ENCODE data around the gene HLCS. TPM values are rescaled to one million over a fixed set of nuclear protein-coding genes. Genes with fewer than 3 reads are reported as not detected.

HLCS gene
- total and polyA plus RNA-seq, 10 of the 15 experiments (the other 5 are each of a cell fraction or from before 2014, with no cell fraction given): 1.5 to 12.7 (median 9.6) TPM

DNA sequence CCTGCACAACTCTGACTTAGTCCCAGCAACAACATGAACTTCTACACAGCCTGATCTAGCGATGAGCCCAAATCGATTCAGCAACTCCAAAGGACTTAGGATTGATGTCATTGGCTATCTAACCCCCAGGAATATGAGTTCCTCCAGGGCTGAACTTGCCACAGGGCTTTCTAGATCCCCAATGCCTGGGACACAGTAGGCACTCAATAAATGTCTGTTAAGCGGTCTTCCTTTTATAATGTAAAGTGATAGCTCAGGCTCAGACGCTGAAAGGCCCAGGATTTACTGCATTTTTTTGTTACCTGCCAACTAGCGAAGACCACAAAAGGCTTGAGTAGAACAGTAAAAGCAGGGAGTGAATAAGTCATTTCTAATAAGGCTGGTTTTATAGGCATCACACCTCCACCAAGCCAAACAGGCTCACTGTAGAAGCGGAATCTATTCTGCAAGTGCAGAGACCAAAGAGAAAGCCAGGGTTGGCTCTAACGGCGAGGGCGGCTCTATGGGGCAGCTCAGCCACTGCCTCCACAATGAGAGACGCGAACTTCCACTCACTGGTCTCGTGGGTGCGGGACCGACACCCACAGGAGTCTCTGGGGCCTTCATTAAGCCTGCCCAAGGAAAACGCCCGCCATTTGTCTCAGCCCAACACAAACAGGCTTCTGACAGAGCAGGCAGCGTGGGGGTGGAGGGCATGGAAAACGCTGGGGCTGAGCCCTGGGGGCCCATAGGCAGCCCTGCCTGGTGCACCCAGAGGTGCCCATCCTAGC, 52.0 kb downstream of the HLCS start:
- FAIRE-seq (no peak), DNase-seq (ENCODE audit: low read depth, low spot score) (no peak), ATAC-seq (no peak)
- Histone ChIP-seq H3K27me3 (replicated peaks in 1 of 2; ENCODE audit: control insufficient read depth in 2 of 2, insufficient read depth in 2 of 2, low read length in 1 of 2) (no peaks in the 10 kb centered on the region), H3K4me2 (ENCODE audit: control insufficient read depth, insufficient read depth) (no peak overlapping the region), H3K4me3 (no peak overlapping the region), H2AFZ (ENCODE audit: control insufficient read depth, low read depth, low read length) (no peak overlapping the region), H3K36me3 (ENCODE audit: control insufficient read depth in 2 of 2, insufficient read depth in 2 of 2, low read length in 1 of 2) (no peaks in the 10 kb centered on the region), H4K20me1 (ENCODE audit: control insufficient read depth, insufficient read depth) (no peaks in the 10 kb centered on the region; the same call in 1 of the 2 replicates), H3K9ac (ENCODE audit: control insufficient read depth, insufficient read depth, low read length) (no peak overlapping the region), H3K4me1 (ENCODE audit: control insufficient read depth, insufficient read depth, low read length) (no peaks in the 10 kb centered on the region), H3K9me3 (replicated peaks; ENCODE audit: control insufficient read depth, insufficient read depth, low read length) (no peaks in the 10 kb centered on the region), H3K27ac (ENCODE audit: control insufficient read depth, insufficient read depth) (no peak overlapping the region), H3K79me2 (ENCODE audit: control insufficient read depth, insufficient read depth, low read length) (no peaks in the 10 kb centered on the region)
- CTCF ChIA-PET: interaction anchor here (0.9 to 3.5 kb wide), 2 partner anchors 13 to 492 kb away, joined by 3 to 11 read pairs; no protein-coding TSS in a partner anchor
- SMC1A ChIA-PET (ENCODE audit: uncharacterized antibody, unreplicated experiment): no interaction called here
- BruUV-seq (replicated peaks): no TSS peak
- RAD21 ChIA-PET (ENCODE audit: unreplicated experiment): no interaction called here
- 88% methylated on average over 18 of the region's 18 CpGs for WGBS (ENCODE audit: insufficient coverage, insufficient replicate concordance, low lambda C conversion rate, missing lambda C conversion rate)
- POLR2A ChIA-PET: no interaction called here
- in situ Hi-C loops (cut with MboI): no loop called here
- intact Hi-C loops (cut with micrococcal nuclease; ENCODE audit: unreplicated experiment): no loop called here
- TF ChIP-seq E2F8 (IDR thresholded peaks at IDR 0.05; ENCODE audit: low read depth, partially characterized antibody): no peak
- TF ChIP-seq PAX8 (IDR thresholded peaks at IDR 0.05): no peak
- TF ChIP-seq, protein P1, sequence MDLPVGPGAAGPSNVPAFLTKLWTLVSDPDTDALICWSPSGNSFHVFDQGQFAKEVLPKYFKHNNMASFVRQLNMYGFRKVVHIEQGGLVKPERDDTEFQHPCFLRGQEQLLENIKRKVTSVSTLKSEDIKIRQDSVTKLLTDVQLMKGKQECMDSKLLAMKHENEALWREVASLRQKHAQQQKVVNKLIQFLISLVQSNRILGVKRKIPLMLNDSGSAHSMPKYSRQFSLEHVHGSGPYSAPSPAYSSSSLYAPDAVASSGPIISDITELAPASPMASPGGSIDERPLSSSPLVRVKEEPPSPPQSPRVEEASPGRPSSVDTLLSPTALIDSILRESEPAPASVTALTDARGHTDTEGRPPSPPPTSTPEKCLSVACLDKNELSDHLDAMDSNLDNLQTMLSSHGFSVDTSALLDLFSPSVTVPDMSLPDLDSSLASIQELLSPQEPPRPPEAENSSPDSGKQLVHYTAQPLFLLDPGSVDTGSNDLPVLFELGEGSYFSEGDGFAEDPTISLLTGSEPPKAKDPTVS (IDR thresholded peaks at IDR 0.05; ENCODE audit: low read depth, low read length): no peak
- no peak for TF ChIP-seq RCOR1 (conservative IDR thresholded peaks at IDR 0.05; ENCODE audit: low read depth, low read length)
- TF ChIP-seq, protein P2, sequence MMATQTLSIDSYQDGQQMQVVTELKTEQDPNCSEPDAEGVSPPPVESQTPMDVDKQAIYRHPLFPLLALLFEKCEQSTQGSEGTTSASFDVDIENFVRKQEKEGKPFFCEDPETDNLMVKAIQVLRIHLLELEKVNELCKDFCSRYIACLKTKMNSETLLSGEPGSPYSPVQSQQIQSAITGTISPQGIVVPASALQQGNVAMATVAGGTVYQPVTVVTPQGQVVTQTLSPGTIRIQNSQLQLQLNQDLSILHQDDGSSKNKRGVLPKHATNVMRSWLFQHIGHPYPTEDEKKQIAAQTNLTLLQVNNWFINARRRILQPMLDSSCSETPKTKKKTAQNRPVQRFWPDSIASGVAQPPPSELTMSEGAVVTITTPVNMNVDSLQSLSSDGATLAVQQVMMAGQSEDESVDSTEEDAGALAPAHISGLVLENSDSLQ (IDR thresholded peaks at IDR 0.05): no peak
- no peak for TF ChIP-seq IKZF2 (IDR thresholded peaks at IDR 0.05)
- TF ChIP-seq CHD2 (IDR thresholded peaks at IDR 0.05; ENCODE audit: borderline replicate concordance, low read depth, low read length): no peak
- TF ChIP-seq, protein P3, sequence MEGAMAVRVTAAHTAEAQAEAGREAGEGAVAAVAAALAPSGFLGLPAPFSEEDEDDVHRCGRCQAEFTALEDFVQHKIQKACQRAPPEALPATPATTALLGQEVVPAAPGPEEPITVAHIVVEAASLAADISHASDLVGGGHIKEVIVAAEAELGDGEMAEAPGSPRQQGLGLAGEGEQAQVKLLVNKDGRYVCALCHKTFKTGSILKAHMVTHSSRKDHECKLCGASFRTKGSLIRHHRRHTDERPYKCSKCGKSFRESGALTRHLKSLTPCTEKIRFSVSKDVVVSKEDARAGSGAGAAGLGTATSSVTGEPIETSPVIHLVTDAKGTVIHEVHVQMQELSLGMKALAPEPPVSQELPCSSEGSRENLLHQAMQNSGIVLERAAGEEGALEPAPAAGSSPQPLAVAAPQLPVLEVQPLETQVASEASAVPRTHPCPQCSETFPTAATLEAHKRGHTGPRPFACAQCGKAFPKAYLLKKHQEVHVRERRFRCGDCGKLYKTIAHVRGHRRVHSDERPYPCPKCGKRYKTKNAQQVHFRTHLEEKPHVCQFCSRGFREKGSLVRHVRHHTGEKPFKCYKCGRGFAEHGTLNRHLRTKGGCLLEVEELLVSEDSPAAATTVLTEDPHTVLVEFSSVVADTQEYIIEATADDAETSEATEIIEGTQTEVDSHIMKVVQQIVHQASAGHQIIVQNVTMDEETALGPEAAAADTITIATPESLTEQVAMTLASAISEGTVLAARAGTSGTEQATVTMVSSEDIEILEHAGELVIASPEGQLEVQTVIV (IDR thresholded peaks at IDR 0.05; ENCODE audit: borderline replicate concordance, partially characterized antibody): no peak
- TF ChIP-seq SIX5 (IDR thresholded peaks at IDR 0.05; ENCODE audit: low read depth, low read length, severe bottlenecking): no peak
- TF ChIP-seq, protein P4, sequence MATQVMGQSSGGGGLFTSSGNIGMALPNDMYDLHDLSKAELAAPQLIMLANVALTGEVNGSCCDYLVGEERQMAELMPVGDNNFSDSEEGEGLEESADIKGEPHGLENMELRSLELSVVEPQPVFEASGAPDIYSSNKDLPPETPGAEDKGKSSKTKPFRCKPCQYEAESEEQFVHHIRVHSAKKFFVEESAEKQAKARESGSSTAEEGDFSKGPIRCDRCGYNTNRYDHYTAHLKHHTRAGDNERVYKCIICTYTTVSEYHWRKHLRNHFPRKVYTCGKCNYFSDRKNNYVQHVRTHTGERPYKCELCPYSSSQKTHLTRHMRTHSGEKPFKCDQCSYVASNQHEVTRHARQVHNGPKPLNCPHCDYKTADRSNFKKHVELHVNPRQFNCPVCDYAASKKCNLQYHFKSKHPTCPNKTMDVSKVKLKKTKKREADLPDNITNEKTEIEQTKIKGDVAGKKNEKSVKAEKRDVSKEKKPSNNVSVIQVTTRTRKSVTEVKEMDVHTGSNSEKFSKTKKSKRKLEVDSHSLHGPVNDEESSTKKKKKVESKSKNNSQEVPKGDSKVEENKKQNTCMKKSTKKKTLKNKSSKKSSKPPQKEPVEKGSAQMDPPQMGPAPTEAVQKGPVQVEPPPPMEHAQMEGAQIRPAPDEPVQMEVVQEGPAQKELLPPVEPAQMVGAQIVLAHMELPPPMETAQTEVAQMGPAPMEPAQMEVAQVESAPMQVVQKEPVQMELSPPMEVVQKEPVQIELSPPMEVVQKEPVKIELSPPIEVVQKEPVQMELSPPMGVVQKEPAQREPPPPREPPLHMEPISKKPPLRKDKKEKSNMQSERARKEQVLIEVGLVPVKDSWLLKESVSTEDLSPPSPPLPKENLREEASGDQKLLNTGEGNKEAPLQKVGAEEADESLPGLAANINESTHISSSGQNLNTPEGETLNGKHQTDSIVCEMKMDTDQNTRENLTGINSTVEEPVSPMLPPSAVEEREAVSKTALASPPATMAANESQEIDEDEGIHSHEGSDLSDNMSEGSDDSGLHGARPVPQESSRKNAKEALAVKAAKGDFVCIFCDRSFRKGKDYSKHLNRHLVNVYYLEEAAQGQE (IDR thresholded peaks at IDR 0.05; ENCODE audit: low read depth, low read length): no peak
- no peak for TF ChIP-seq NR2C2 (IDR thresholded peaks at IDR 0.05; ENCODE audit: borderline replicate concordance, control insufficient read depth, insufficient read length, low read depth)

All from GM12878 (cell line).